Astrocyte (in vitro differentiated cells and primary cell): ENCODE data around the gene DOCK3. TPM values are rescaled to one million over a fixed set of nuclear protein-coding genes. Genes with fewer than 3 reads are reported as not detected.

Source experiments
- DNase-seq: peaks from one replicate; pipeline ENCODE4 v3.0.0-alpha.2; 2010; ENCODE audit warnings: low read depth
- FAIRE-seq: peaks from 2 replicates; lab custom pipeline; 2011; peaks lifted over from hg19 to GRCh38; lab: Jason Lieb, UNC
- H2AFZ ChIP-seq: 2 replicates; pipeline ENCODE4 v1.6.0; 2012; ENCODE audit warnings: low read depth, low read length, inconsistent platforms
- H3K27ac ChIP-seq: 2 replicates; pipeline ENCODE4 v1.5.1; 2011; ENCODE audit warnings: low read depth, low read length, inconsistent platforms
- H3K27me3 ChIP-seq: 2 replicates; pipeline ENCODE4 v1.6.0; 2011; ENCODE audit warnings: low read length, inconsistent platforms; ENCODE audit not compliant: insufficient read depth
- H3K36me3 ChIP-seq: 2 replicates; pipeline ENCODE4 v1.5.1; 2011; ENCODE audit warnings: low read length, inconsistent platforms; ENCODE audit not compliant: insufficient read depth
- H3K4me1 ChIP-seq: 2 replicates; pipeline ENCODE4 v1.5.1; 2011; ENCODE audit warnings: low read length, inconsistent platforms; ENCODE audit not compliant: insufficient read depth
- H3K4me2 ChIP-seq: 2 replicates; pipeline ENCODE4 v1.6.0; 2012; ENCODE audit warnings: low read length, inconsistent platforms
- H3K4me3 ChIP-seq: 2 replicates; pipeline ENCODE4 v1.5.1; 2011; ENCODE audit warnings: low read depth, mild to moderate bottlenecking, low read length, inconsistent platforms; ENCODE audit not compliant: insufficient read depth
- H3K79me2 ChIP-seq: 2 replicates; pipeline ENCODE4 v1.6.0; 2012; ENCODE audit warnings: mild to moderate bottlenecking, low read length, inconsistent platforms; ENCODE audit not compliant: insufficient read depth
- H3K9ac ChIP-seq: 2 replicates; pipeline ENCODE4 v1.6.0; 2012; ENCODE audit warnings: mild to moderate bottlenecking, low read length, inconsistent platforms
- H3K9me3 ChIP-seq: 2 replicates; pipeline ENCODE4 v1.5.1; 2012; ENCODE audit warnings: low read depth, mild to moderate bottlenecking, low read length, inconsistent platforms; ENCODE audit not compliant: insufficient read depth
- H4K20me1 ChIP-seq: 2 replicates; pipeline ENCODE4 v1.6.0; 2012; ENCODE audit warnings: low read length, inconsistent platforms; ENCODE audit not compliant: insufficient read depth
- H3K27ac Mint-ChIP-seq: one replicate; pipeline ENCODE4 v1.8.0; 2021; ENCODE audit warnings: mild to moderate bottlenecking, mixed read lengths; ENCODE audit not compliant: unreplicated experiment
- H3K27me3 Mint-ChIP-seq: one replicate; pipeline ENCODE4 v1.8.0; 2021; ENCODE audit warnings: low read depth, mixed read lengths; ENCODE audit not compliant: unreplicated experiment
- H3K36me3 Mint-ChIP-seq: one replicate; pipeline ENCODE4 v1.8.0; 2021; ENCODE audit warnings: low read depth, mixed read lengths; ENCODE audit not compliant: unreplicated experiment
- H3K4me1 Mint-ChIP-seq: one replicate; pipeline ENCODE4 v1.8.0; 2021; ENCODE audit warnings: low read depth, mixed read lengths; ENCODE audit not compliant: unreplicated experiment
- H3K4me3 Mint-ChIP-seq: one replicate; pipeline ENCODE4 v1.8.0; 2021; ENCODE audit warnings: mild to moderate bottlenecking, moderate library complexity, mixed read lengths; ENCODE audit not compliant: unreplicated experiment
- H3K9me3 Mint-ChIP-seq: one replicate; pipeline ENCODE4 v1.8.0; 2021; ENCODE audit warnings: mild to moderate bottlenecking, mixed read lengths; ENCODE audit not compliant: unreplicated experiment
- EZH2 ChIP-seq: IDR thresholded peaks from 2 replicates; pipeline ENCODE4 v1.6.1; 2012; ENCODE audit warnings: mild to moderate bottlenecking, low read length, inconsistent platforms; ENCODE audit not compliant: insufficient read depth
- total RNA-seq: library from RNA; stranded (reverse); gene quantifications from 2 replicates; pipeline ENCODE4 v1.2.1, GENCODE V29; 2021
- TF ChIP-seq, protein P1 (sequence below): IDR thresholded peaks from 2 replicates; pipeline ENCODE4 v1.5.1; 2011; ENCODE audit warnings: low read depth, mild to moderate bottlenecking, inconsistent platforms, low read length, moderate library complexity; ENCODE audit not compliant: insufficient read depth

Gene DOCK3
- total RNA-seq, 1 donor from 2014 or later, result 3.3 TPM

DNA sequence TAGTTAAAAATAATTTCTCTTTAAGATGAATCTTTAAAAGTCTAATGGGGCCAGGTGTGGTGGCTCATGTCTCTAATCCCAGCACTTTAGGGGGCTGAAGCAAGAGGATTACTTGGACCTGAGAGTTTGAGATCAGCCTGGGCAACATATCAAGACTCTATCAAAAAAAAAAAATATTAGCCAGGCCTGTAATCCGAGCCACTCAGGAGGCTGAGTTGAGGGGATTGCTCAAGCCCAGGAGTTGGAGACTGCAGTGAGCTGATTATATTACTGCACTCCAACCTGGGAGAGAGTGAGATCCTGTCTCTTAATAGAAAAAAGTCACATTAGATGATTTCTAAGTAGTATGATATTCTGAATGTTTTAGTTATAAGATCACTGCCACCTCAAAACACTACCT lies 388.3 kb downstream of the DOCK3 start:
- H3K4me1 Mint-ChIP-seq, result no peaks in the 10 kb centered on the region
- no peak overlapping the region for H3K9ac ChIP-seq
- H3K9me3 ChIP-seq, result no peaks in the 10 kb centered on the region
- no peaks in the 10 kb centered on the region for H3K9me3 Mint-ChIP-seq
- no peak overlapping the region for H3K4me2 ChIP-seq
- no peaks in the 10 kb centered on the region for H3K36me3 ChIP-seq
- H3K79me2 ChIP-seq, result no peaks in the 10 kb centered on the region
- FAIRE-seq (no peak), DNase-seq (no peak)
- H3K4me3 Mint-ChIP-seq, result no peak overlapping the region
- no peak overlapping the region for H2AFZ ChIP-seq
- no peak overlapping the region for H3K4me3 ChIP-seq
- H3K27me3 ChIP-seq, result no peaks in the 10 kb centered on the region
- no peaks in the 10 kb centered on the region for H4K20me1 ChIP-seq
- no peak for TF ChIP-seq EZH2
- TF ChIP-seq, protein P1, sequence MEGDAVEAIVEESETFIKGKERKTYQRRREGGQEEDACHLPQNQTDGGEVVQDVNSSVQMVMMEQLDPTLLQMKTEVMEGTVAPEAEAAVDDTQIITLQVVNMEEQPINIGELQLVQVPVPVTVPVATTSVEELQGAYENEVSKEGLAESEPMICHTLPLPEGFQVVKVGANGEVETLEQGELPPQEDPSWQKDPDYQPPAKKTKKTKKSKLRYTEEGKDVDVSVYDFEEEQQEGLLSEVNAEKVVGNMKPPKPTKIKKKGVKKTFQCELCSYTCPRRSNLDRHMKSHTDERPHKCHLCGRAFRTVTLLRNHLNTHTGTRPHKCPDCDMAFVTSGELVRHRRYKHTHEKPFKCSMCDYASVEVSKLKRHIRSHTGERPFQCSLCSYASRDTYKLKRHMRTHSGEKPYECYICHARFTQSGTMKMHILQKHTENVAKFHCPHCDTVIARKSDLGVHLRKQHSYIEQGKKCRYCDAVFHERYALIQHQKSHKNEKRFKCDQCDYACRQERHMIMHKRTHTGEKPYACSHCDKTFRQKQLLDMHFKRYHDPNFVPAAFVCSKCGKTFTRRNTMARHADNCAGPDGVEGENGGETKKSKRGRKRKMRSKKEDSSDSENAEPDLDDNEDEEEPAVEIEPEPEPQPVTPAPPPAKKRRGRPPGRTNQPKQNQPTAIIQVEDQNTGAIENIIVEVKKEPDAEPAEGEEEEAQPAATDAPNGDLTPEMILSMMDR, result no peak
- no peaks in the 10 kb centered on the region for H3K36me3 Mint-ChIP-seq
- no peaks in the 10 kb centered on the region for H3K27me3 Mint-ChIP-seq
- no peaks in the 10 kb centered on the region for H3K4me1 ChIP-seq
- H3K27ac Mint-ChIP-seq, result no peak overlapping the region
- no peak overlapping the region for H3K27ac ChIP-seq

DNA sequence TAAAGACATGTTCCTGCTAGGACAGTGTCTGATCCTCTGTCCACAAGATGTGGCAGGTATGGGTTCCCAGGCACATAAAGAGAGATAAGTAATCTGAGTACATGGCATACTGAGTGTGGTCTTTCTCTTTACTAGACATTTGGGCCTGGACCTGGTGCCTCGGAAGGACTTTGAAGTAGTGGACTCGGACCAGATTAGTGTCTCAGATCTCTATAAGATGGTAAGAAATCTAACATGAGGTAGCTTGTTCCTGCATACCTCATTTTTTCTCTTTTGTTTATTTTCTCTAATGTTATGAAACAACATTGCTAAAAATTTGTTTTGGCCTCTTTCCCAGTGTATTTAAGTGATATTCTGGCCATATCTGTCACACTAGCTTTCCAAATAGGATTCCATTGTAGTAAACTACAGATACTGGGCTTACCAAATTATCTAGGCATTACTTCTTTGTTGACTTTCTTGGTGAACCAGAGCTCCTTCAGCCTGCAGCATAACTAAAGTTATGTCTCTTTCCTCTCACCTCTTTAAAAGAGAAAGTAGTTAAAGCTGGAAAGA lies 400.6 kb downstream of the DOCK3 start:
- H3K9me3 Mint-ChIP-seq, result no peaks in the 10 kb centered on the region
- no peaks in the 10 kb centered on the region for H3K79me2 ChIP-seq
- H3K27ac ChIP-seq, result no peak overlapping the region
- no peak overlapping the region for H3K4me3 Mint-ChIP-seq
- no peak overlapping the region for H2AFZ ChIP-seq
- no peaks in the 10 kb centered on the region for H3K9me3 ChIP-seq
- no peaks in the 10 kb centered on the region for H4K20me1 ChIP-seq
- H3K27me3 ChIP-seq, result no peaks in the 10 kb centered on the region
- H3K27ac Mint-ChIP-seq, result no peak overlapping the region
- no peaks in the 10 kb centered on the region for H3K36me3 Mint-ChIP-seq
- no peaks in the 10 kb centered on the region for H3K36me3 ChIP-seq
- FAIRE-seq (no peak), DNase-seq (no peak)
- no peak overlapping the region for H3K4me3 ChIP-seq
- H3K4me1 Mint-ChIP-seq, result no peaks in the 10 kb centered on the region
- no peak overlapping the region for H3K4me2 ChIP-seq
- TF ChIP-seq, protein P1, result no peak
- no peak for TF ChIP-seq EZH2
- H3K9ac ChIP-seq, result no peak overlapping the region
- H3K27me3 Mint-ChIP-seq, result no peaks in the 10 kb centered on the region
- no peaks in the 10 kb centered on the region for H3K4me1 ChIP-seq

DNA sequence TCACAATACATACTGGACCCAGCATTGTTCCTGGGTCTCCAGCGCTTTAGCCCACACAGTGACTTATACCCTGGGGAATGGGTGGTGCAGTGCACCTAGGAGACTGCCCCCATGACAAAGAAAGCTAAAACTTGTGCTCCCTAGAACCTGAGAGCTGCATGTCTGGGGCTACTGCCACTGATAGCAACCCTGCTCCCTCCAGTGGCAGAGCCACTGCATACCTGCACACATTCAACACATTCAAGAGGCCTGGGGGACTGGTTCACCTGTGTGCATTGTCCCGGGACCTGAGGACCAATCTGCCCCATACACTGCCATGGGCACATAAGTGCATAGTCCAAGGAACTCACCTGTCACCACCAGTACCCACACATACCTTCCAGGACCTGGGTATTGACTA lies 407.6 kb downstream of the DOCK3 start:
- no peaks in the 10 kb centered on the region for H4K20me1 ChIP-seq
- H3K9me3 Mint-ChIP-seq, result peaks cover 29% of the 10 kb centered on the region
- no peak overlapping the region for H3K27ac Mint-ChIP-seq
- no peaks in the 10 kb centered on the region for H3K36me3 ChIP-seq
- peaks cover 9% of the 10 kb centered on the region for H3K36me3 Mint-ChIP-seq
- TF ChIP-seq, protein P1, result no peak
- no peak for TF ChIP-seq EZH2
- H3K27ac ChIP-seq, result no peak overlapping the region
- H3K27me3 Mint-ChIP-seq, result no peaks in the 10 kb centered on the region
- no peak overlapping the region for H2AFZ ChIP-seq
- no peak overlapping the region for H3K4me3 ChIP-seq
- no peak overlapping the region for H3K4me2 ChIP-seq
- DNase-seq, result no peak
- no peaks in the 10 kb centered on the region for H3K4me1 ChIP-seq
- no peaks in the 10 kb centered on the region for H3K4me1 Mint-ChIP-seq
- H3K9ac ChIP-seq, result no peak overlapping the region
- no peaks in the 10 kb centered on the region for H3K27me3 ChIP-seq
- no peak overlapping the region for H3K4me3 Mint-ChIP-seq
- H3K9me3 ChIP-seq, result peaks cover 4% of the 10 kb centered on the region
- FAIRE-seq, result no peak
- no peaks in the 10 kb centered on the region for H3K79me2 ChIP-seq
